Activated CD8-positive, alpha-beta T cell treated with anti-CD3 and anti-CD28 coated beads for 36 hours (primary cell): ENCODE measurements around the gene PDK2. TPM values are rescaled to one million over a fixed set of nuclear protein-coding genes. Genes with fewer than 3 reads are reported as not detected.

ENCODE experiments used
- ATAC-seq: fragments of 200-7000 bp; cut with Tn5 transposase; one replicate; pipeline ENCODE4 v1.10.0; 2021; ENCODE audit warnings: mild to moderate bottlenecking, moderate library complexity
- CTCF ChIA-PET: fragments of 350-600 bp; sonication (Branson Sonifier 250); formaldehyde crosslinking; loops from one replicate; lab custom pipeline; 2021; ENCODE audit warnings: antibody characterized with exemption; lab: Charles Lee
- POLR2A ChIA-PET: fragments of 350-600 bp; sonication (Branson Sonifier 250); formaldehyde crosslinking; loops from one replicate; lab custom pipeline; 2021; ENCODE audit warnings: antibody characterized with exemption; lab: Charles Lee
- DNase-seq: peaks from one replicate; pipeline ENCODE4 v3.0.0-alpha.2; 2020
- H3K27ac Mint-ChIP-seq: one replicate; pipeline ENCODE4 v1.8.0; 2021; ENCODE audit warnings: mild to moderate bottlenecking, mixed read lengths
- H3K27me3 Mint-ChIP-seq: one replicate; pipeline ENCODE4 v1.8.0; 2021; ENCODE audit warnings: mixed read lengths
- H3K36me3 Mint-ChIP-seq: one replicate; pipeline ENCODE4 v1.8.0; 2021; ENCODE audit warnings: low read depth, mixed read lengths
- H3K4me1 Mint-ChIP-seq: one replicate; pipeline ENCODE4 v1.8.0; 2021; ENCODE audit warnings: low read depth, mixed read lengths
- H3K4me3 Mint-ChIP-seq: one replicate; pipeline ENCODE4 v1.8.0; 2021; ENCODE audit warnings: mild to moderate bottlenecking, moderate library complexity, mixed read lengths
- H3K9me3 Mint-ChIP-seq: one replicate; pipeline ENCODE4 v1.8.0; 2021; ENCODE audit warnings: mixed read lengths
- CTCF ChIP-seq: fragments of 200-600 bp; IDR thresholded peaks from one replicate; pipeline ENCODE4 v1.8.0; 2022; ENCODE audit warnings: antibody characterized with exemption, mild to moderate bottlenecking
- intact Hi-C: fragments of 100-400 bp; cut with micrococcal nuclease; formaldehyde crosslinking; loops from one replicate; pipeline ENCODE4 v1.10.0; 2022
- total RNA-seq, 2 experiments: library from RNA; stranded (reverse); gene quantifications; one replicate each; pipeline ENCODE4 v1.2.3, GENCODE V29; 2021

Gene PDK2
- total RNA-seq, 2 experiments from 2014 or later: 6.0 to 7.7 TPM

DNA sequence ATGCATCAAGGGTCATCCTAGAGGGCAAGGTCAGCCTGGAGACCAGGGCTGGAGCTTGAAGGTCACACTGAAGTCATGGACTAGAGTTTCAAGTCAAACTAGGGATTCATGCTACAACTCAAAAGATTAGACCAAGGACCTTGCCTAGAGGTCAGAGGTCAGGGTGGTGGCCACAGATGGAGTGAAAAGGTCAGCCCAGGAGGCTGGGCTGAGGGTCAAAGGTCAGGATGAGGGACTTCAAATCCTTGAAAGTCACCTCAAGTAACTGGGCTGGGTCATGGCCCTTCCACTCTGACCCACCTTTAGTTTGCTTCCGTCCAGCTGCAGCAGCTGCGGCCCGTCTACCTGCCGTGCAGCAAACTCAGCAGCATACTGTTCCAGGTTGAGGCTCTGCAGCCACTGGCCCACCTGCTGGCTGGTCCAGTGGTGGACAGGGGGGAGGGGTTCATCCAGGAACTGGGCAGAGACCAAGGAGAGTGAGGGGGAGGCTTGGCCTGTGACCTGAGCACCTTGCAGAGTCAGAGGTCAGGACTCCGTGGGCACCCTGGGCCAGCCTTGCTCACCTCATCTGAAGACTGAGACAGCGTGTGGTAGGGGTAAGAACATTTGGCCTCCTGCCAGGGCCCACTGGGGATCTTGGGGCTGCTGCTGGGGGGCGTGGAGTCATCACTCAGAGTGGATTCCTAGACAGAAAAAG, 18.6 kb downstream of the PDK2 start:
- ChIA-PET CTCF (interaction anchor here (0.7 to 5.0 kb wide), 21 partner anchors 9 to 193 kb away, joined by 3 to 45 read pairs (median 8); no protein-coding TSS in a partner anchor), POLR2A (interaction anchor here (2.4 kb wide), 1 partner anchor 18 kb away, joined by 9 read pairs; the partner anchor contains the start of gene SAMD14)
- Mint-ChIP-seq H3K27ac (no peak overlapping the region), H3K27me3 (peaks cover 24% of the 10 kb centered on the region), H3K4me1 (peaks cover 12% of the 10 kb centered on the region), H3K36me3 (no peaks in the 10 kb centered on the region), H3K4me3 (no peak overlapping the region), H3K9me3 (no peaks in the 10 kb centered on the region)
- no peak for ATAC-seq
- DNase-seq: no peak
- intact Hi-C loops: loop anchor here (10.0 kb wide), 1 partner anchor 51 kb away; the partner anchor contains the start of gene SGCA
- TF ChIP-seq CTCF: no peak

DNA sequence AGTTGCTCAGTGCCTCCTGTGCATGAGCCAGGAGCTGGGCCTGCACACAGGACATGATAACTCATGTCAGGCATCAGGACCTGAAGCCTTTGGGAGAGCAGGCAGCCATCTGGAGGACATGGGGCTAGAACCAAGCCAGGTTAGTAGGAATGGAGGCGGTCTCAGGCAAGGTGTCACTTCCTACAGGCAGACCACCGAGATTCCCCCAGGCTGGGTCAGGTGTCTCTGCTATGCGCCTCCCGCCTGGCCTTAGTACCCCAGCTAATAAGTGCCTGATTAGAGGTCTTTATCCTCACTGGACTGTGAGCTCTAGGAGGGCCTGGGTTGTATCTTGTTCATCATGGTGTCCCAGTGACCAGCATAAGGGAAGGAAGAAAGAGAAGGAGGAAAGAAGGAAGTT, 19.2 kb downstream of the PDK2 start:
- Mint-ChIP-seq H3K9me3 (no peaks in the 10 kb centered on the region), H3K27me3 (peaks cover 25% of the 10 kb centered on the region), H3K27ac (no peak overlapping the region), H3K4me3 (no peak overlapping the region), H3K36me3 (no peaks in the 10 kb centered on the region), H3K4me1 (peaks cover 12% of the 10 kb centered on the region)
- POLR2A ChIA-PET: interaction anchor here (2.4 kb wide), 1 partner anchor 17 kb away, joined by 9 read pairs; the partner anchor contains the start of gene SAMD14
- intact Hi-C loops: loop anchor here (10.0 kb wide), 1 partner anchor 50 kb away; the partner anchor contains the start of gene SGCA
- ATAC-seq: no peak
- no peak for TF ChIP-seq CTCF
- no peak for DNase-seq
- CTCF ChIA-PET: interaction anchor here (0.7 to 5.0 kb wide), 25 partner anchors 9 to 193 kb away, joined by 3 to 45 read pairs (median 6); partner anchors contain the start of genes PPP1R9B and SGCA

DNA sequence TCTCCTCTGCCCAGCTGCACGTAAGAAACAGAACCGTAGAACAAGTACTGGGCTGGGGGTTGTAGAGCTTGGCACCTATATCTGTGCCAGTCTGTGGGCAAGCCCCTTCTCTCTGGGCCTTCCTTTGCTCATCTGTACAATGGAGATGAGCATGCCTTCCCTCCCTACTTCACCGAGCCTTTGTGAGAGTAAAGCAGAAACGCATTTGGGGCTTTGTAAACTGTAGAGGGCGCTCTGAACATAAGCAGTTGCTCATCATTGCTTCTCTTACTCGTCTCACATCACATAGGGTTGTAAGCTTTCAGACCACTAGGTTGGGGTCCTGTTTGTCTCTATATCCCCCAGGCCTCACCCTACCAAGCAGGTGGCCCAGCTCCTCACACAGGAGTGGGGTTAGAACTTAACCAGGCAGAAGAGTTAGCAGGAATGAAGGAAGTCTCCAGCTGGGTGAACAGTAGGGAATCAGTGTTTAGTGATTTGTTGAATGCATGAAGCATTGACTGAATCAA, 19.8 kb downstream of the PDK2 start:
- ChIA-PET CTCF (interaction anchor here (0.7 to 5.0 kb wide), 29 partner anchors 8 to 197 kb away, joined by 3 to 45 read pairs (median 5); partner anchors contain the start of genes PPP1R9B and SGCA), POLR2A (interaction anchor here (2.4 kb wide), 1 partner anchor 17 kb away, joined by 9 read pairs; the partner anchor contains the start of gene SAMD14)

DNA sequence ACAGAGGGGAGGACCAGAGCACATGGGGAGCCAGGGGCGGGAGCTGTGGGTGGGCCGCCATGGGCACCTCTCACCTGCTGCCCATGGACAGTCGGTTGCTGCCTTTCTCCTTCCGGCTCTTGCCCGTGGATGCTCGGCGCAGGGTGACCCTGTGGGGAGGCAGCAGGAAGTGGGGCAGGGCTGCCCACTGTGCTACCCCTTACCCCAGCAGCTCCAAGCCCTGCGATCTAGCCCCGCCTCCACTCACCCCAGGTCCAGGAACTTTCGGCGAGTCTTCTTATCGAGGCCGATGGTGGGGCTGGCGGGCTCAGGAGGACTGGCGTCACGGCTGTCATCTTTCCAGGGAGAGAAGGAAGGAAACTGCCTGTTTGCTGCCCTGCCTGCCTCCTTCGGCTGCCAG, 20.6 kb downstream of the PDK2 start:
- intact Hi-C loops: loop anchor here (10.0 kb wide), 1 partner anchor 49 kb away; the partner anchor contains the start of gene SGCA
- Mint-ChIP-seq H3K4me3 (no peak overlapping the region), H3K4me1 (peaks cover 12% of the 10 kb centered on the region), H3K27ac (no peak overlapping the region), H3K27me3 (peaks cover 29% of the 10 kb centered on the region), H3K36me3 (no peaks in the 10 kb centered on the region), H3K9me3 (no peaks in the 10 kb centered on the region)
- ATAC-seq (no peak), DNase-seq (no peak)
- TF ChIP-seq CTCF: no peak
- ChIA-PET POLR2A (interaction anchor here (2.4 kb wide), 1 partner anchor 16 kb away, joined by 9 read pairs; the partner anchor contains the start of gene SAMD14), CTCF (interaction anchor here (0.7 to 5.0 kb wide), 22 partner anchors 11 to 196 kb away, joined by 3 to 45 read pairs (median 8); partner anchors contain the start of genes PPP1R9B, SAMD14 and SGCA)

More for the DNA sequence above, 19.8 kb downstream of the PDK2 start:
- intact Hi-C loops: loop anchor here (10.0 kb wide), 1 partner anchor 50 kb away; the partner anchor contains the start of gene SGCA
- peaks cover 29% of the 10 kb centered on the region for H3K27me3 Mint-ChIP-seq
- no peak overlapping the region for H3K4me3 Mint-ChIP-seq
- DNase-seq (peak; percentile 75), ATAC-seq (peak; percentile 69)
- H3K36me3 Mint-ChIP-seq: no peaks in the 10 kb centered on the region
- H3K27ac Mint-ChIP-seq: no peak overlapping the region
- H3K4me1 Mint-ChIP-seq: peaks cover 12% of the 10 kb centered on the region
- TF ChIP-seq CTCF: peak; percentile 63
- H3K9me3 Mint-ChIP-seq: no peaks in the 10 kb centered on the region
